Medulla oblongata (tissue), 1 donor: ENCODE measurements around the gene TUBA1C.

Experiments used
- DNase-seq: peaks from one replicate; pipeline ENCODE4 v3.0.0-alpha.2; 2015; ENCODE audit errors: extremely low spot score

Gene TUBA1C

DNA sequence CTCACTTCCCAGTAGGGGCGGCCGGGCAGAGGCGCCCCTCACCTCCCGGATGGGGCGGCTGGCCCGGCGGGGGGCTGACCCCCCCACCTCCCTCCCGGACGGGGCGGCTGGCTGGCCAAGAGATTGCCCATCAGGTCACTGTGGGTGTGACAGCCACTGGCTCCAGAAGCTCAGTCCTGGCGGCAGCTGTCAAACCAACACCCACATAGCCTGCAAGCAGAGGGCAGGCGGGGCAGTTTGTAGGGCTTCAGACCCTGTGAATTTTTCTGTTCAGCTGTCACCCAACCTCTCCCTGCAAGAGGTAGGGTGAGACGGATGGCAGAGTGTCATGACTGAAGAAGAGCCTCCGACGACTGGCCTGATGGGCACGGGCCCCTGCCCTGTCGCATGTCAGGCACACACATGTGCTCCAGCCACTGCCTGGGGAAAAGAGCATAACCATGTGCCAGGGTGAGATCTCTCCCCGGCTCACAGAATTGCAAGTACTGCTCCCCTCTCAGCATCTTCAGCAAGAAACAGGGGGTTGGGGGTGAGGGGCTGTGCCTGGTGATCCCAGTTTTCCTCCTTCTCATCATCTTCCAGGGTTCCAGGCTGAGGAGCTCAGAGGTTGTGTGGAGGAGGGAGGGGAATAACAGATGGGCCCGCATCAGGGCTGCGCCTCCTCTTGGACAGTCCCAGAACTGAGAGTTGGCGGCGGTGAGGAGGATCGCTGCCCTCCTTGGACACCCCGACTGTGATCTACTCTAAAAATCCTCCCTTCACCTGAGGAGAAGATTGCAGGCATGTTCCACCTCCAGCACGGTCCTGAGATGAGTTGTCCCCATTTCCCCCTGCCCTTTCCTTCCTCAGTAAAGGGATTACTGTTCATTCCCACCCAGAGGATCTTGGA is 18.9 kb downstream of the TUBA1C start:
- DNase-seq: no peak

DNA sequence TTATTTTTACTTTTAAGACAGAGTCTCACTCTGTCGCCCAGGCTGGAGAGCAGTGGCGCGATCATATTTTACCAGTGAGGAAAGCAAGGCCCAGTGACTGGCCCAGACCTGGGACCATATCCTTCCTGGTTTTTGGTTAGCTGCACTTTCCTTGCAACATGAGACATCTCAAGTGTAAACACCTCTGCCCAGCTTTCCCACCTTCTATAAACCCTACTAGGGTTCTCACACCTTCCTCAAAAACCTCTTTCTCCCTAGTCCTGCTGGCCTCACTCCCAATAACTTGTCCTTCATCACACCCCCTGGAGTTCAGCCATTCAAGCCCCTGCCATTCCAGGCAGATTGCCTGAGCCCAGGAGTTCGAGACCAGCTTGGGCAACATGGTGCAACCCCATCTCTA is 19.8 kb downstream of the TUBA1C start:
- DNase-seq: no peak

DNA sequence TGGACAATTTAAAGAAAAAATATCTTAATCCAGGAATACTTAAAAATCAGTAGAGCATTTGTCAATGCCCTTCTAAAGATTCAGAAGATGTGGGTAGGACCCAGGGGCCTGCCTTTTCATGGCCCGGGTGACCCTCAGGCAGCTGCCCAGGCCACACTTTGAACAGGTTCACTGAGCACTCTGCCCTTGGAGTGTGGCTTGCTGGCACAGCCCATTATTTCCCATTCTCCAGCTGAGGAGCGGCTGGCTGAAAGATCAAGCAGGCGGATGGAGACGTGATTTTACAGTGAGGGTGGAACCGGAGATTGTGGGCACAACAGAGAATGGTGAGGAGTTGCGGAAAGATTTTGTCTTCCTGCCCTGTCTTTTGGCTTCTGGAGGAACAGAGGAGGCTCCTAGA is 23.0 kb downstream of the TUBA1C start:
- no peak for DNase-seq

DNA sequence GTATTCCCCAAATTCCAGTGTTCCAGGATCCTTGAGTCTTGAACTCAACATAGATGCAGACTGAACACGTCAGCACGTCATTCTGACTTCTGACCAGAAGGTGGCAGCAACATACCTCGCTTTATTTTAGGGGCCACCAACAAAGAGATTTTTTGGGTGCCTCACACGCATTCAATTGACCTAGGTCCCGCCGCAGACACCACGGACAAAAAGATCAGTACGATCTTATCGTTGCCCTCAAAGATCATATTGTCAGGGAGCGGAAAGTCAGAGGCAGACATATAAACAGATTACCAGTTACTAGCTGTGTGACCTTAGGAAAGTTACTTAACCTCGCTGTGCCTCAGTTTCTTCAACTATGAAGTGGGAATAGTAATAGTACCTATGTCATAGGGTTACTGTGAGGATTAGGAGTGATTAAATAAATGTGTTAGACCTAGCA is 23.6 kb downstream of the TUBA1C start:
- peak; percentile 75 for DNase-seq

DNA sequence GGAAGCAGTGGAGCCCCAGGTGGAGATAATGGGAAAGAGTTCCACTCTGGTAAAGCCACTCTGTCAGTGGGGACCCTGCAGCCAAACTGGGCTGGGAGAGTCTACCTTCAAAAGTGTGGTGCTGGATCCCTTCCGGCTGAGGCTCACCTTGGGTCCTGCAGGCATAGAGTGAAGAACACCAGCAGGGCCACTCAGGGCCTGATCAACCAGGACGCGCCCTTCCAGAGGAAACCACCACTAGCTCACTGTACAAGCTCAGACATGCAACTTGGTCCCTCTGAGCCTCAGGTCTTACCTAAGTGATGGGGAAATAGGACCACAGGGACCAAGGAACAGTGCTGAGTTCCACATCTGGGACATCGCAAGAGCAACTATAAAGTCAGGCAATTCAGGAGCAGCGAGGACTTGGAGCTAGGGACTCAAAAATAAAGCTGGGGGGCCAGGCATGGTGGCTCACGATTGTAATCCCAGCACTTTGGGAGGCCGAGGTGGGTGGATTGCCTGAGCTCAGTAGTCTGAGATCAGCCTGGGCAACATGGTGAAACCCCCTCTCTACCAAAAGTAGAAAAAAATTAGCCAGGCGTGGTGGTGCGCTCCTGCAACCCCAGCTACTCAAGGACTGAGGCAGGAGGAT is 24.2 kb downstream of the TUBA1C start:
- DNase-seq: no peak

DNA sequence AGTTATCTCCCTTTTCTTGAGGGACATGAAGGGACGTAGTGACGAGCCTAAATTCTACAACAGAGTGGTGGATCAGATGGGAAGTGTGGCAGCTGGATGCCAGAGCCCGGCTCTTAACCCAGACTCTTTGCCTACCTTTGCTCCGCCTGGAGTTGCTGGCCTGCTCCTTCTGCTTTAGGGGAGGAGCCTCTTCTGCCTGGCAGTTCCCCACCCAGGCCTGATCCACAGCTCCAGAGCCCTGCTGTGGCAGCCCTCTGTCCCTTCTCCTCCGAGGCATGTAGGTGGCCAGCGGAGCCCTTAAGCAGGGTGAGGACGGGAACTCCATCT is 27.8 kb downstream of the TUBA1C start:
- no peak for DNase-seq

DNA sequence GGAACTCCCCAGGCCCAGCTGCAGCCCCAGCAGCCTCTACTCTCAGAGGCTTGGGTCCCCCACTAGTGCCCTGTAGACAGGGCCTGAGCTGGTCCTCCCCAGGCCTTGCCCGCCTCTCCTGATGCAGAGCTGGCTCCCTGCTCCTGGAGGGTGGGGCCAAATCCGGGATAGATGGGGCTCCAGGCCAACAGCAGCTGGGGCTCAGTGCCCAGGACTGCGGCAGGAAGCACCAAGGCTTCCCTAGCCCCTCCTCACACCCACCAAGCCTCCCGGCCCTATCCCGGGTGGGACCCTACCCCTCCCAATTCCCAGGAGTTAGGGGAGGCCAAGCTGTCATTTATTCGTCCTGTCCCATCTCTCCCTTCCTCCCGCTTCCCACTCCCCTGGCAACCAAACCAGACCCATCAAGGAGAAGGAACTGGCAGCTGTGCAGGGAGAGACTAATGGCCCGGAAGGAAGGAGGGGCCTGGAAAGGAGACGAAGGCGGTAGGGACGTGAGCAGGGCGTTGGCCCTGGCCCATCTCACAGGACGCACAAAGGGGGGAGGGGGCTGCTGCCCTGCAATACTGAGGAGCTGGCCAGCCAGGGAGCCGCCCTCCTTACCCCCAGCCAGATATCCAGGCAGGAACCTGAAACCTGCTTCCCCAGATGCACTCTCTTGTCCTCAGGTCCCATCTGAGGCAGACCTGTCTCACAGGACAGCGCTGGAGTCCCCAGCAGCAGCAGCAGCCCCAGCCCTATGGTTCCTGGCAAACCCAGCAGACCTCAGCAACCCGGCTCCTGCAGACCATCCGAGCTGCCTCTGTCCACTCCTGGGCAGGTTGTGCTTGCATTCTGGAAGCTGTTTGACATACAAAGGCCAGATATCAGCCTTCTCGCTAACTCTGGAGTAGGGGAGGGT is 28.4 kb downstream of the TUBA1C start:
- peak; percentile 11 for DNase-seq

DNA sequence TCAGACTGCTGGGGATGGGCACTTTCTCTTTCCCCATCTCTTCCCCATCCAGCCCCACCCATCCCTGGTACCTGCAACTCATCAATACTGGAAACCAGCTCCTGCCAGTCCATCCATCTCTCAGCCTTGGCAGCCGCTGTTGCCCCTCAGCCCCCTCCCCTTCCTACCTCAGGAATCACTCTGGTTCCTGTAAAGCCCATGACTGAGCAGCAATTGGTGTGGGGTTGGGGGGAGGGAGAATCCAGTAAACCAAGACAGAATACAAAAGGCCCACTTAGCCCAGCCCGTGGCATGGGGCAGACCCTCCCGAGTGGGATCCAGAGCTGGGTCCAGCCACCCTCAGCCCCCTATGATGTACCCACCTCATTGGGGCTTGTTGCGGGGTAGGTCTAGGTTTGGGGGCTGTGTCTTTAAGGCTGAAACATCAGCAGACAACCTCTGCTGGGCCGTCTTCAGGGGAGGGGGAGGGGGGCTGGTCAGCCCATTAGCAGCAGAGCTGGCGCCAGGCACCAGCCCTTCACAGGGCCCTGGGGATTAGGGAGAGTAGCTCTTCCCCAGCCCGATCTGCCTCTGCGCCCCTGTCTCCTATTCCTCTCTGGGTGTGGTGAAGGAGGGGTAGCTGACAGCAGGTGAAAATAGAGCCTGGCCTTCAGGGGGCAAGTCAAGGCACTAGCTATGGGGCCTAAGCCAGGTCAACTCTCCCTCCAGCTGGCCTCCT is 29.4 kb downstream of the TUBA1C start:
- DNase-seq: no peak

DNA sequence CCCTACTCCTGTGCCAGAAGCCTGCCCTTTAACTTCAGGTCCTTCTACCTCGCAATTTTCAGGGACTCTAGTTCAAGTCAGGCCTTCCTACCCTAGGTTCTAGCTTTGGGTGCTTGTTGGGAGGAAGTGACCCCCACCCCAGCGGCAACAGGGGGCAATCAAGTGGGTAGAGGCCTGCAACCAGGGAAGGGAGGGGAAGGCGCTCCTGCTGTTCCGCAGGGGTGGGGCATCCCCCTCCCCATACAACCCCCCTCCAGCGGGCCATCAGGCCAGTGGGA is 29.9 kb downstream of the TUBA1C start:
- no peak for DNase-seq

DNA sequence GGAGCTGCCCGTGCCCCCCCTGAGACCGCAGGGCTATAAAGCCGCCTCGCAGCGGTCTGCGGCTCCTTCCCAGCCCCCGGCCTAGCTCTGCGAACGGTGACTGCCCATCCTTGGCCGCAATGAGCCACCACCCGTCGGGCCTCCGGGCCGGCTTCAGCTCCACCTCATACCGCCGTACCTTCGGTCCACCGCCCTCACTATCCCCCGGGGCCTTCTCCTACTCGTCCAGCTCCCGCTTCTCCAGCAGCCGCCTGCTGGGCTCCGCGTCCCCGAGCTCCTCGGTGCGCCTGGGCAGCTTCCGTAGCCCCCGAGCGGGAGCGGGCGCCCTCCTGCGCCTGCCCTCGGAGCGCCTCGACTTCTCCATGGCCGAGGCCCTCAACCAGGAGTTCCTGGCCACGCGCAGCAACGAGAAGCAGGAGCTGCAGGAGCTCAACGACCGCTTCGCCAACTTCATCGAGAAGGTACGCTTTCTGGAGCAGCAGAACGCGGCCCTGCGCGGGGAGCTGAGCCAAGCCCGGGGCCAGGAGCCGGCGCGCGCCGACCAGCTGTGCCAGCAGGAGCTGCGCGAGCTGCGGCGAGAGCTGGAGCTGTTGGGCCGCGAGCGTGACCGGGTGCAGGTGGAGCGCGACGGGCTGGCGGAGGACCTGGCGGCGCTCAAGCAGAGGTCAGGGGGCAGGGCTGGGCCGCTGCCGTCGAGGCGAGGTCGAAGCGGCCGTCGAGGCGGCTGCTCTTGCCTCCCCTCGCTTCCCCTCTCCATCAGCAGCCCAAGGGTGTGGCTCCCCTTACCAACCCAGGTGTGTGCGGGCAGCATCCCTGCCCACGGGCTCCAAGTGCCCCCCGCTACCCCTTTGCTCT is 30.4 kb downstream of the TUBA1C start, which contains the start of gene PRPH:
TSS of gene PRPH (plus strand) at position 66 of the 855 bp plus-strand sequence. CDS start at position 120, 54 bp downstream.
- DNase-seq: no peak

DNA sequence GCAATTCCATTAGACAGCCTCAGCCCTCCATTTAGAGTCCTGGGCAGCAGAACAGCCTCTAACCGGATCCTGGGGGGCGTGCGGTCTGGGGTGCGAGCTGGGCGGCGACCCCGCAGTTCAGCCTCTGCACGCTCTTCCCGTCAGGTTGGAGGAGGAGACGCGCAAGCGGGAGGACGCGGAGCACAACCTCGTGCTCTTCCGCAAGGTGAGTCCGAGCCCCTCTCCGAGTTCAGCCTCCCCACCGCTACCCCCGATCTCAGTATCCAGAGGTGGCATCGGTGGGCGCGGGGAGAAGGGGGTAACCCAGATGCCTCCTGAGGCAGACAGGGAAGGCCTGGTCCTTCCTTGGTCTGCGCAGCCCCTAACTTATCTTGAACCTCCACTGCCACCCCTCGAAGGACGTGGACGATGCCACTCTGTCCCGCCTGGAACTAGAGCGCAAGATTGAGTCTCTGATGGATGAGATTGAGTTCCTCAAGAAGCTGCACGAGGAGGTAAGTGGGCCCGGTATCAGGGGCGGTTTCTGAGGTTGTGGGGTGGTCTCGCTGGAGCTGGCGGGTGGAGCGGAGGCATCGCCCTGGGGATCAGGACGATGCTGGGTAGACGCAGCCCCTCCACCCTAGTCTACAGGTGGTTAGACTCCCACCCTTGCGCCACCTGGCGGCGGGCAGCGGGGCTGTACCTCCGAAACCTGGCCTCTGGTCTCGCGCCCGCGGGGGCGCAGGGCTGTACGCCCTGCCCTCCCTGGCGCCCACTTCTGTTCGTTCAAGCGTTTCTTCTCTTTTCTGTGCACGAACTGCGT is 31.4 kb downstream of the TUBA1C start:
- no peak for DNase-seq

DNA sequence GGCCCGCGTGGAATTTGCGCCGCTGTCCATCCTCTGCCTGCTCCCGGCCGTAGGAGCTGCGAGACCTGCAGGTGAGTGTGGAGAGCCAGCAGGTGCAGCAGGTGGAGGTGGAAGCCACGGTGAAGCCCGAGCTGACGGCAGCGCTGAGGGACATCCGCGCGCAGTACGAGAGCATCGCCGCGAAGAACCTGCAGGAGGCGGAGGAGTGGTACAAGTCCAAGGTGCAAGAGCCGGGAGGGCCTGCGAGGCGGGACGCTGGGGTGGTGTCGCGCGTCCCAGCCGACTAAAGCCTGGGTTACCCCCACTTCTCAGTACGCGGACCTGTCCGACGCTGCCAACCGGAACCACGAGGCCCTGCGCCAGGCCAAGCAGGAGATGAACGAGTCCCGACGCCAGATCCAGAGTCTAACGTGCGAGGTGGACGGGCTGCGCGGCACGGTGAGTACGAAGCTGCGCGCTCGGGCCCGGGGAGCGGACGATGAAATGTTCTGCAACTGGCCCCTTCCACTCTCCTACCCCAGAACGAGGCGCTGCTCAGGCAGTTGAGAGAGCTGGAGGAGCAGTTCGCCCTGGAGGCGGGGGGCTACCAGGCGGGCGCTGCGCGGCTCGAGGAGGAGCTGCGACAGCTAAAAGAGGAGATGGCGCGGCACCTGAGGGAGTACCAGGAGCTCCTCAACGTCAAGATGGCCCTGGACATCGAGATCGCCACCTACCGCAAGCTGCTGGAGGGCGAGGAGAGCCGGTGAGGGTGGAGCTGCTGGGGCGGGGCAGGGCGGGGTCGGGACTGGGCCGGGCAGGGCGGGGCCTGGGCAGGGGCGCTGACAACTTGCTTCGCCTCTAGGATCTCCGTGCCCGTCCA is 32.2 kb downstream of the TUBA1C start:
- DNase-seq: no peak

DNA sequence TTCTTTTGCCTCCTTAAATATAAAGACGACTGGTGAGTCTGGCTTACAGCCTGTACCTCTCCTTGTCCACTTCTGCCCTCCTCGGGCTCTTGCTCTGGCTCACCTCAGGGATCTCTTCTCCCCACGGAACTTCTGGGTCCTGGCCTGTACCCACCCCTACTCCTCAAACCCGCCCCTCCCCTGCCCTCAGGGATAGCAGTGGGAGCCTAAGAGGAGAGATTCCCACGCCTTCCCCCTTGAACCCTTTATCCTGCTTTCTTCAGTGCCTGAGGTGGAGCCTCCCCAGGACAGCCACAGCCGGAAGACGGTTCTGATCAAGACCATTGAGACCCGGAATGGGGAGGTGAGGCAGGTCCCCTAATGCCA is 32.8 kb downstream of the TUBA1C start:
- no peak for DNase-seq

DNA sequence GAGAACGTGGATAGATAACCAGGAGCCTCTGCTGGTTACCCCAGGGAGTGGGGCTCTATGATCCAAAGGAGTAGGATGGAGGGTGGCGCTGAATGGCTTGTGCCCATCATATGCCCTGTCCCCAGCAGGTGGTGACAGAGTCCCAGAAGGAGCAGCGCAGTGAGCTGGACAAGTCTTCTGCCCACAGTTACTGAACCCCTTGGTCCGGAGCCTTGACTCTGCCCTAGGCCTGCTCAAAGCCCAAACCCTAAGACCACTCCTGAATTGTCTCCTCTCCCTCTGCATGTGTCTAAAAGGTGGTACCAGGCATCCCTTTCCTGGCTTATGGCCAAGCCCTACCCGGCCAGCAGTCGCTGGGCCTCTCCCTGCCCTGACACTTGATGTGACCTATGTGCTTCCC is 33.3 kb downstream of the TUBA1C start:
- no peak for DNase-seq

DNA sequence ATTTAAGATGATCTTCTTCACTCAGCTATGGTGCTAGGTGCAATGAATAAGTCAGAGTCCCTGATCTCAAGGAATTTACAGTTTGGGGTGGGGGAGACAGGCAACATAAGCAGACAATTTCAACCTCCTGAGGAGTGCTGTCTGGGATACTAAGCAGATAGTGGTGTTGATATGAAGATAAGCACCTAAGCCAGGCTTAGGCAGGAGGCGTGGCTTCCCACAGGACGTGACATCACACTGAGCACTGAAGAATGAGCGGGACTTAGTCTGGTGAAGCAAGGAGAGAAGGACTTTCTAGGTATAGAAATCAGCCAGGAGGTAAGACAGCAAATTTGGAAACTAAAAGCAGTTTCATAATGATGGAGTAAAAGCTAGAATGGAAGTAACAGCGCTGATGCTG is 36.9 kb downstream of the TUBA1C start:
- DNase-seq: no peak

DNA sequence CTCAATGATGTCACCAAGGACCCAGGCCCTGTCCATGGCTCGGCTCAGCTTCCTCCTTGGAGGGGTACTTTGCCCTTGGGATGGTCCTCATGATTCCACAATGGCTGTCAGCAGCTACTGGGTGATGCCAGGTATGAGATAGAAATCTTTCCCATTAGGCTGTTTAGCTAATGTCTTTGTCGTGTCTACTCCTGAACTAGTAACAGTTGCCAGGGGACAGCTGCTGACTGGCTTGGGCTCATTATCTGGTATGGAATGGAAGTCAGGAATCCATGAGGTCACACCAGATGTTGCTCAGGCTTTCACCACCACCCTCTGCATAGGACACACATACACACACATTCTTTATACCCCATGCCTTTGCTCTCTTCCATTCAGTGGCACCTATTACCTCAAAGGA is 39.3 kb downstream of the TUBA1C start:
- DNase-seq: no peak

DNA sequence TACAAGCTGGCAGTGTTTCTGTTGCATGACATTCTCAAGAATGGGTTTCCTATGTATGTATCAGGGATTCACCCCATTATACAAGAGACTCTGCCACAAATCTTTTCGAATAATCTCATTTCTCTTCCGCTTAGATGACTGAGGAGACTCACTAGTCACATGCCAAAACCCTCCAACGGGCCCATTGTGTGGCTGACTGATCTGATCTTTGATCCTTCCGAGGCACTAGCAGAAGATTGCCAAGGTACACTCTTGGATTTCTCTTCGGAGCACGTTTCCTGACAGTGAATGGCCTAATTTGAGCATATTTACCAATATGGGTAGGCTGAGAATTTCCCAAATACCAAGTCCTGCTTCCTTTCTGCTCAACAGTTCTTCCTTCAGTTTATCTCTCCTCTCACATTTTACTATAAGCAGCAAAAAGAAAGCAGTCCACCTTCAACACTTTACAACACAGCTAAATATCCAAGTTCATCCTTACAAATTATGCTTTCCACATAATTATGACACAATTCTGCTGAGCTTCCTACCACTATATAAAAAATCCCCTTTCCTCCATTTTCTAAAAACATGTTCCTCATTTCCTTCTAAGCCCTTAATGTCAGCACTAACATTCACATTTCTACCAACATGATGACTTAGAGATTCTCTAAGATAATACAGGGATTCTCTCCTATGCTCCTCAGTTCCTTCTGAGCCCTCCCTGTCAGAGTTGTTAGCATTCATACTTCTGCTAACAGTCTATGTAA is 41.1 kb downstream of the TUBA1C start:
- no peak for DNase-seq

DNA sequence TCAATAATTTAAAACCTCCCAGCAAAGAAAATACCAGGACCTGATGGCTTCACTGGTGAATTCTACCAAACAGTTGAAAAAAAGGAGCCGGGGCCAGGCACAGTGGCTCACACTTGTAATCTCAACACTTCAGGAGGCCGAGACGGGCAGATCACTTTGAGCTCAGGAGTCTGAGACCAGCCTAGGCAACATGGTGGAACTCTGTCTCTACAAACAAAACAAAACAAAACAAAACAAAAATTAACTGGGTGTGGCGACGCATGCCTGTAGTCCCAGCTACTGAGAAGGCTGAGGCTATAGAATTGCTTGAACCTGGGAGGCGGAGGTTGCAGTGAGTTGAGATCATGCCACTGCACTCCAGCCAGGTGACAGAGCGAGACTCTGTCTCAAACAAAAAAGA is 44.5 kb downstream of the TUBA1C start:
- no peak for DNase-seq
